ENCODE results near the gene CYB5A. TPM values are rescaled to one million over a fixed set of nuclear protein-coding genes. Genes with fewer than 3 reads are reported as not detected.

Gene CYB5A
- 132 and 134 TPM in 2 replicates for polyA plus RNA-seq (2011; rRNA removed)
- polyA plus RNA-seq (2012; cell fraction: cytosol; rRNA removed) = 112 and 145 TPM in 2 replicates
- polyA plus RNA-seq (2012; cell fraction: nucleus; rRNA removed) = 49.4 and 73.1 TPM in 2 replicates
- 227 to 287 TPM (median 267 TPM) in 3 replicates for polyA plus RNA-seq (2017; fragmentation: RNase III; extraction: RNeasy Plus Mini Kit Qiagen cat#74134 plus additional on column Dnase treatment)
- 38.3 and 46.0 TPM in 2 replicates for polyA minus RNA-seq (2011; rRNA and poly(A)+ RNA removed)

- POLR2A ChIA-PET = no interaction called here
- Histone ChIP-seq H3K4me1 (peaks cover 49% of the 10 kb centered on the region), H3K4me2 (peak within 1 kb of the TSS; percentile 97), H3K27ac (peak within 1 kb of the TSS; percentile 91 to 95), H3K4me3 (peak within 1 kb of the TSS; percentile 99), H3K9me3 (no peaks in the 10 kb centered on the region)
- peak; percentile 94 to 95 for DNase-seq (ENCODE audit: low read depth in 1 of 2, low spot score in 1 of 2)
- ATAC-seq = peak; percentile 98
- no peak for FAIRE-seq
- CTCF ChIA-PET = no interaction called here
- 0% methylated on average over 14 of the region's 68 CpGs for WGBS (ENCODE audit: missing lambda C conversion rate)
- TF ChIP-seq MAX (IDR thresholded peaks at IDR 0.05) (peak; percentile 76), POLR2A (IDR thresholded peaks at IDR 0.05; ENCODE audit: low read length) (peak; percentile 68), EHMT2 (IDR thresholded peaks at IDR 0.05; ENCODE audit: low read depth) (no peak), RNF2 (IDR thresholded peaks at IDR 0.05; ENCODE audit: borderline replicate concordance, low read depth) (no peak), ZFP36 (IDR thresholded peaks at IDR 0.05; ENCODE audit: borderline replicate concordance, partially characterized antibody) (no peak), CEBPB (IDR thresholded peaks at IDR 0.05) (peak; percentile 73 to 91), BCL3 (IDR thresholded peaks at IDR 0.05) (no peak), HMGXB4 (CRISPR knock-in tag; IDR thresholded peaks at IDR 0.05; ENCODE audit: borderline replicate concordance) (no peak), GATA3 (IDR thresholded peaks at IDR 0.05; ENCODE audit: borderline replicate concordance) (peak; percentile 31; the same call in 1 of the 2 replicates), SREBF2 (IDR thresholded peaks at IDR 0.05) (no peak), ESRRA (IDR thresholded peaks at IDR 0.05; ENCODE audit: borderline replicate concordance, low read length) (no peak), HOXA7 (CRISPR knock-in tag; IDR thresholded peaks at IDR 0.05) (no peak), PBX3 (IDR thresholded peaks at IDR 0.05) (peak; percentile 96), EP300 (IDR thresholded peaks at IDR 0.05) (peak in 1 of 2 experiments; percentile 46; a peak in 2 of 5 replicates), E2F6 (IDR thresholded peaks at IDR 0.05; ENCODE audit: borderline replicate concordance, low read depth) (peak; percentile 71), RFX5 (IDR thresholded peaks at IDR 0.05) (no peak), KDM5A (IDR thresholded peaks at IDR 0.05) (no peak), HEYL (CRISPR knock-in tag; IDR thresholded peaks at IDR 0.05) (no peak), JUN (IDR thresholded peaks at IDR 0.05) (peak in 1 of 2 experiments; percentile 42; a peak in 1 of 5 replicates), REST (IDR thresholded peaks at IDR 0.05) (no peak), MAZ (IDR thresholded peaks at IDR 0.05; ENCODE audit: borderline replicate concordance, low read depth, low read length) (no peak), NFE2L2 (conservative IDR thresholded peaks at IDR 0.05; ENCODE audit: low read length) (no peak)
These were observed at the start of gene CYB5A for GRCh38 chr18:74291771-74292540. CYB5A (minus strand) TSS chr18:74291963; CDS start chr18:74291875, 88 bp downstream.
